GM18502 (cell line): Measurements from ENCODE around the gene KCNK4.

ENCODE experiments used
- ATAC-seq: cut with Tn5 transposase; IDR thresholded peaks from one replicate; pipeline ENCODE4 v1.9.1; 2021; ENCODE audit warnings: mild to moderate bottlenecking; ENCODE audit not compliant: unreplicated experiment, poor library complexity

The KCNK4 gene

GRCh38 chr11:64340671-64341335, 49.7 kb downstream of the KCNK4 start:
- ATAC-seq: no peak

GRCh38 chr11:64341429-64341828, 50.3 kb downstream of the KCNK4 start:
- ATAC-seq: no peak

GRCh38 chr11:64341851-64342791, 51.0 kb downstream of the KCNK4 start:
- ATAC-seq: peak; percentile 58

GRCh38 chr11:64342869-64343745, 52.0 kb downstream of the KCNK4 start:
- no peak for ATAC-seq

GRCh38 chr11:64343767-64344559, 52.9 kb downstream of the KCNK4 start:
- ATAC-seq: no peak

GRCh38 chr11:64344787-64345186, 53.7 kb downstream of the KCNK4 start:
- ATAC-seq: no peak

GRCh38 chr11:64347193-64347867, 56.2 kb downstream of the KCNK4 start:
- no peak for ATAC-seq

GRCh38 chr11:64348383-64349024, 57.4 kb downstream of the KCNK4 start:
- ATAC-seq: no peak

GRCh38 chr11:64349025-64349387, 57.9 kb downstream of the KCNK4 start:
- no peak for ATAC-seq

- ATAC-seq: no peak
Measured at GRCh38 chr11:64349404-64349803, 58.3 kb downstream of the KCNK4 start.
